HEK293 (cell line): ENCODE data around the gene DENND1A.

Experiments
- CTCF ChIA-PET: fragments of 350-600 bp; formaldehyde crosslinking; extraction: SDS; loops from one replicate; lab custom pipeline; 2021; ENCODE audit warnings: antibody characterized with exemption; lab: Yijun Ruan, JAX
- POLR2A ChIA-PET: fragments of 300-600 bp; formaldehyde crosslinking; extraction: SDS; loops from one replicate; lab custom pipeline; 2020; ENCODE audit warnings: antibody characterized with exemption, inconsistent platforms; lab: Yijun Ruan, JAX
- H3K27ac ChIP-seq: fragments of 200-500 bp; sonication (Bioruptor generic); 2 replicates; pipeline ENCODE4 v1.5.1; 2014; ENCODE audit warnings: low read depth, low read length, control low read depth, inconsistent platforms; ENCODE audit errors: extremely low read depth
- H3K36me3 ChIP-seq, 2 experiments: fragments of 200-500 bp in 1 of 2; sonication (Bioruptor generic) in 1 of 2; 1 replicate in 1 of 2; 2 replicates in 1 of 2; pipeline ENCODE4 v1.5.1; 2014 to 2017; ENCODE audit warnings: inconsistent platforms in 2 of 2, low read length in 2 of 2; ENCODE audit not compliant: control insufficient read depth in 2 of 2, insufficient read depth in 1 of 2
- H3K4me1 ChIP-seq: fragments of 200-500 bp; sonication (Bioruptor generic); 2 replicates; pipeline ENCODE4 v1.5.1; 2014; ENCODE audit warnings: mild to moderate bottlenecking, low read length, inconsistent platforms; ENCODE audit not compliant: control insufficient read depth, insufficient read depth
- H3K4me3 ChIP-seq: 2 replicates; pipeline ENCODE4 v1.5.1; 2011; ENCODE audit warnings: low read depth, mild to moderate bottlenecking, control low read depth, low read length, moderate library complexity
- H3K9me3 ChIP-seq: fragments of 200-500 bp; sonication (Bioruptor generic); 2 replicates; pipeline ENCODE4 v1.5.1; 2014; ENCODE audit warnings: low read depth, low read length, inconsistent platforms; ENCODE audit not compliant: control insufficient read depth, insufficient read depth
- KLF10 ChIP-seq: fragments of 450-650 bp; IDR thresholded peaks from 2 replicates; pipeline ENCODE4 v1.5.1; 2018; ENCODE audit warnings: missing biosample characterization, mild to moderate bottlenecking, missing genetic modification characterization
- REST ChIP-seq: fragments of 450-650 bp; formaldehyde crosslinking; IDR thresholded peaks from 2 replicates; pipeline ENCODE4 v1.5.1; 2016; ENCODE audit warnings: missing biosample characterization, missing genetic modification characterization
- SCRT2 ChIP-seq: fragments of 450-650 bp; formaldehyde crosslinking; IDR thresholded peaks from 2 replicates; pipeline ENCODE4 v1.5.1; 2016; ENCODE audit warnings: missing biosample characterization, missing genetic modification characterization
- ZIC2 ChIP-seq: fragments of 450-650 bp; formaldehyde crosslinking; IDR thresholded peaks from 2 replicates; pipeline ENCODE4 v1.5.1; 2016; ENCODE audit warnings: missing biosample characterization, missing genetic modification characterization
- ZNF140 ChIP-seq: fragments of 450-650 bp; formaldehyde crosslinking; IDR thresholded peaks from 2 replicates; pipeline ENCODE4 v1.5.1; 2016; ENCODE audit warnings: missing biosample characterization, missing genetic modification characterization
- ZNF18 ChIP-seq: fragments of 450-650 bp; formaldehyde crosslinking; IDR thresholded peaks from 2 replicates; pipeline ENCODE4 v1.5.1; 2016; ENCODE audit warnings: missing biosample characterization, missing genetic modification characterization
- ZNF280C ChIP-seq: fragments of 450-650 bp; formaldehyde crosslinking; IDR thresholded peaks from 2 replicates; pipeline ENCODE4 v1.5.1; 2016; ENCODE audit warnings: missing biosample characterization, missing genetic modification characterization
- ZNF302 ChIP-seq: fragments of 450-650 bp; formaldehyde crosslinking; IDR thresholded peaks from 2 replicates; pipeline ENCODE4 v1.5.1; 2016; ENCODE audit warnings: missing biosample characterization, missing genetic modification characterization, low read depth
- ZNF311 ChIP-seq: fragments of 450-650 bp; formaldehyde crosslinking; IDR thresholded peaks from 2 replicates; pipeline ENCODE4 v1.5.1; 2017; ENCODE audit warnings: missing biosample characterization, missing genetic modification characterization, borderline replicate concordance
- ZNF544 ChIP-seq: fragments of 450-650 bp; formaldehyde crosslinking; IDR thresholded peaks from 2 replicates; pipeline ENCODE4 v1.5.0; 2017; ENCODE audit warnings: missing biosample characterization, missing genetic modification characterization
- ZNF555 ChIP-seq: fragments of 450-650 bp; formaldehyde crosslinking; conservative IDR thresholded peaks from 2 replicates; pipeline ENCODE4 v1.5.1; 2017; ENCODE audit warnings: missing biosample characterization, mild to moderate bottlenecking, missing genetic modification characterization, inconsistent platforms
- ZNF670 ChIP-seq: fragments of 450-650 bp; formaldehyde crosslinking; IDR thresholded peaks from 2 replicates; pipeline ENCODE4 v1.5.1; 2016; ENCODE audit warnings: missing biosample characterization, missing genetic modification characterization, low read depth
- ZNF692 ChIP-seq: fragments of 450-650 bp; formaldehyde crosslinking; IDR thresholded peaks from 2 replicates; pipeline ENCODE4 v1.5.1; 2016; ENCODE audit warnings: missing biosample characterization, missing genetic modification characterization
- ZSCAN4 ChIP-seq: fragments of 450-650 bp; formaldehyde crosslinking; IDR thresholded peaks from 2 replicates; pipeline ENCODE4 v1.5.1; 2017; ENCODE audit warnings: missing biosample characterization, missing genetic modification characterization

DENND1A gene

GRCh38 chr9:123617952-123618678 lies 311.8 kb downstream of the DENND1A start:
- no peaks in the 10 kb centered on the region for H3K9me3 ChIP-seq
- no peaks in the 10 kb centered on the region for H3K36me3 ChIP-seq
- ChIA-PET POLR2A (no interaction called here), CTCF (no interaction called here)
- H3K27ac ChIP-seq: no peak overlapping the region
- TF ChIP-seq ZNF670 (no peak), ZNF544 (tag by site-specific recombination) (no peak)
- H3K4me3 ChIP-seq: no peak overlapping the region
- no peaks in the 10 kb centered on the region for H3K4me1 ChIP-seq

GRCh38 chr9:123617286-123617685 lies 312.6 kb downstream of the DENND1A start:
- Histone ChIP-seq H3K4me3 (no peak overlapping the region), H3K9me3 (no peaks in the 10 kb centered on the region), H3K27ac (no peak overlapping the region), H3K36me3 (no peaks in the 10 kb centered on the region), H3K4me1 (no peaks in the 10 kb centered on the region)
- POLR2A ChIA-PET: no interaction called here
- TF ChIP-seq ZNF555 (tag by site-specific recombination) (no peak), ZNF692 (tag by site-specific recombination) (no peak), ZNF280C (tag by site-specific recombination) (no peak), ZNF302 (tag by site-specific recombination) (no peak), REST (tag by site-specific recombination) (no peak)
- CTCF ChIA-PET: interaction anchor here (0.9 kb wide), 1 partner anchor 79 kb away, joined by 6 read pairs; no protein-coding TSS in a partner anchor

GRCh38 chr9:123616707-123617106 lies 313.2 kb downstream of the DENND1A start:
- H3K4me3 ChIP-seq: no peak overlapping the region
- TF ChIP-seq ZNF311 (no peak), KLF10 (tag by site-specific recombination) (no peak), ZNF18 (tag by site-specific recombination) (no peak), ZNF140 (tag by site-specific recombination) (no peak), ZIC2 (tag by site-specific recombination) (peak; percentile 89), SCRT2 (tag by site-specific recombination) (0 out of 2 replicates have a peak, but pooled peaks have one; percentile 10), ZSCAN4 (tag by site-specific recombination) (no peak)
- no peaks in the 10 kb centered on the region for H3K36me3 ChIP-seq
- no peaks in the 10 kb centered on the region for H3K4me1 ChIP-seq
- H3K9me3 ChIP-seq: no peaks in the 10 kb centered on the region
- POLR2A ChIA-PET: no interaction called here
- no peak overlapping the region for H3K27ac ChIP-seq
- CTCF ChIA-PET: interaction anchor here (0.9 to 1.0 kb wide), 2 partner anchors 13 to 79 kb away, joined by 3 to 6 read pairs; no protein-coding TSS in a partner anchor
